ENCODE measurements around the gene GABRA6.

- TF ChIP-seq CTCF (IDR thresholded peaks at IDR 0.05; ENCODE audit: low read depth, low read length, missing input control) (no peak), RAD21 (IDR thresholded peaks at IDR 0.05) (no peak), RXRA (IDR thresholded peaks at IDR 0.05) (no peak), GABPA (IDR thresholded peaks at IDR 0.05 in 1 of 2, conservative IDR thresholded peaks at IDR 0.05 in 1 of 2) (no peak), MAX (IDR thresholded peaks at IDR 0.05) (no peak), HNF4G (IDR thresholded peaks at IDR 0.05) (no peak), TAF1 (conservative IDR thresholded peaks at IDR 0.05) (no peak), JUND (IDR thresholded peaks at IDR 0.05) (no peak), YY1 (IDR thresholded peaks at IDR 0.05) (no peak), REST (IDR thresholded peaks at IDR 0.05) (no peak), SP1 (IDR thresholded peaks at IDR 0.05) (no peak), ATF3 (IDR thresholded peaks at IDR 0.05) (no peak)
Observed at GRCh38 chr5:161720460-161720859, 34.9 kb downstream of the GABRA6 start.

Data from liver (tissue), 3 donors.